Activated gamma-delta T cell treated with Interleukin-2 at 50 U/mL for 16 hours (primary cell): ENCODE data around the gene BAZ2A.

ENCODE experiments used
- DNase-seq: peaks from one replicate; pipeline ENCODE4 v3.0.0-alpha.2; 2020

BAZ2A gene

GRCh38 chr12:56634837-56635791 is 5.0 kb upstream of the BAZ2A start:
- peak; percentile 64 for DNase-seq

GRCh38 chr12:56634242-56634836 is 4.2 kb upstream of the BAZ2A start:
- DNase-seq, result peak; percentile 13

- no peak for DNase-seq
Observed at GRCh38 chr12:56633468-56634241, 3.5 kb upstream of the BAZ2A start.

GRCh38 chr12:56632701-56633467 is 2.8 kb upstream of the BAZ2A start:
- DNase-seq, result no peak

- DNase-seq, result peak; percentile 52
Observed at GRCh38 chr12:56631790-56632700, 1.9 kb upstream of the BAZ2A start.

- peak; percentile 35 for DNase-seq
Observed at GRCh38 chr12:56629459-56630179, 507 bp downstream of the BAZ2A start.

- peak; percentile 69 for DNase-seq
Observed at GRCh38 chr12:56628671-56629458, 1.3 kb downstream of the BAZ2A start.

GRCh38 chr12:56626701-56627100 is 3.4 kb downstream of the BAZ2A start:
- no peak for DNase-seq

- no peak for DNase-seq
Observed at GRCh38 chr12:56622535-56622934, 7.6 kb downstream of the BAZ2A start.

- DNase-seq, result no peak
Observed at GRCh38 chr12:56616925-56617324, 13.2 kb downstream of the BAZ2A start.

- DNase-seq, result no peak
Observed at GRCh38 chr12:56616244-56616643, 13.9 kb downstream of the BAZ2A start.

- no peak for DNase-seq
Observed at GRCh38 chr12:56614627-56615026, 15.5 kb downstream of the BAZ2A start.

- DNase-seq, result no peak
Observed at GRCh38 chr12:56604355-56604754, 25.8 kb downstream of the BAZ2A start.

GRCh38 chr12:56602239-56602638 is 27.9 kb downstream of the BAZ2A start:
- no peak for DNase-seq

GRCh38 chr12:56601503-56601902 is 28.6 kb downstream of the BAZ2A start:
- DNase-seq, result peak; percentile 24

GRCh38 chr12:56600753-56601152 is 29.4 kb downstream of the BAZ2A start:
- no peak for DNase-seq

- no peak for DNase-seq
Observed at GRCh38 chr12:56599797-56600196, 30.3 kb downstream of the BAZ2A start.

GRCh38 chr12:56599041-56599440 is 31.1 kb downstream of the BAZ2A start:
- no peak for DNase-seq

- DNase-seq, result no peak
Observed at GRCh38 chr12:56596815-56597214, 33.3 kb downstream of the BAZ2A start.
